Mesenchymal stem cell (in vitro differentiated cells and primary cell): Measurements from ENCODE around the gene NRARP. TPM values are rescaled to one million over a fixed set of nuclear protein-coding genes. Genes with fewer than 3 reads are reported as not detected.
A peak's percentile ranks its signal among the peaks of the same experiment; 100 is the strongest.

Source experiments
- DNase-seq: peaks from one replicate; pipeline ENCODE4 v3.0.0-alpha.2; 2013
- H2AFZ ChIP-seq: one replicate; pipeline ENCODE4 v1.6.1; 2013; ENCODE audit warnings: low read depth, mild to moderate bottlenecking, control low read depth, inconsistent platforms, low read length, moderate library complexity
- H2AK5ac ChIP-seq: 2 replicates; pipeline ENCODE4 v1.6.1; 2013; ENCODE audit warnings: low read length, moderate library complexity, mild to moderate bottlenecking, inconsistent platforms; ENCODE audit not compliant: severe bottlenecking
- H2BK120ac ChIP-seq: one replicate; pipeline ENCODE4 v1.6.1; 2013; ENCODE audit warnings: low read depth, mild to moderate bottlenecking, inconsistent platforms, low read length, moderate library complexity
- H2BK12ac ChIP-seq, 2 experiments: one replicate each; pipeline ENCODE4 v1.6.1; 2013; ENCODE audit warnings: inconsistent platforms in 2 of 2, low read length in 2 of 2, mild to moderate bottlenecking in 2 of 2, moderate library complexity in 2 of 2, control low read depth in 1 of 2
- H2BK15ac ChIP-seq: one replicate; pipeline ENCODE4 v1.6.1; 2013; ENCODE audit warnings: mild to moderate bottlenecking, low read depth, inconsistent platforms; ENCODE audit not compliant: poor library complexity, severe bottlenecking
- H2BK5ac ChIP-seq: 2 replicates; pipeline ENCODE4 v1.6.1; 2013; ENCODE audit warnings: low read depth, mild to moderate bottlenecking, low read length, control low read depth, inconsistent platforms; ENCODE audit not compliant: poor library complexity, severe bottlenecking
- H3K14ac ChIP-seq, 2 experiments: one replicate each; pipeline ENCODE4 v1.6.1; 2013; ENCODE audit warnings: inconsistent platforms in 2 of 2, low read length in 2 of 2, control low read depth in 1 of 2, mild to moderate bottlenecking in 1 of 2, moderate library complexity in 1 of 2
- H3K18ac ChIP-seq, 2 experiments: one replicate each; pipeline ENCODE4 v1.6.1; 2013; ENCODE audit warnings: inconsistent platforms in 2 of 2, low read length in 2 of 2, control low read depth in 1 of 2, low read depth in 1 of 2, mild to moderate bottlenecking in 1 of 2
- H3K23ac ChIP-seq, 2 experiments: one replicate each; pipeline ENCODE4 v1.6.1; 2013; ENCODE audit warnings: inconsistent platforms in 2 of 2, low read length in 2 of 2, mild to moderate bottlenecking in 2 of 2, moderate library complexity in 2 of 2, control low read depth in 1 of 2
- H3K27ac ChIP-seq: 2 replicates; pipeline ENCODE4 v1.5.1; 2013; ENCODE audit warnings: mild to moderate bottlenecking, moderate library complexity, low read length, control low read depth, inconsistent platforms; ENCODE audit not compliant: poor library complexity, severe bottlenecking
- H3K27me3 ChIP-seq, 2 experiments: 2 replicates each; pipeline versions ENCODE4 v1.6.1 to v1.7.0; 2013; ENCODE audit warnings: low read length in 2 of 2, mild to moderate bottlenecking in 2 of 2, moderate library complexity in 2 of 2, control low read depth in 1 of 2, inconsistent platforms in 1 of 2; ENCODE audit not compliant: control insufficient read depth in 1 of 2, insufficient read depth in 1 of 2
- H3K36me3 ChIP-seq, 2 experiments: 2 replicates each; pipeline versions ENCODE4 v1.6.1 to v1.7.0; 2013; ENCODE audit warnings: low read length in 2 of 2, control low read depth in 1 of 2, inconsistent platforms in 1 of 2, low read depth in 1 of 2, mild to moderate bottlenecking in 1 of 2; ENCODE audit not compliant: insufficient read depth in 2 of 2, control insufficient read depth in 1 of 2
- H3K4ac ChIP-seq, 2 experiments: one replicate each; pipeline ENCODE4 v1.6.1; 2013; ENCODE audit warnings: inconsistent platforms in 2 of 2, low read length in 2 of 2, mild to moderate bottlenecking in 2 of 2, moderate library complexity in 2 of 2, control low read depth in 1 of 2, low read depth in 1 of 2
- H3K4me1 ChIP-seq: 2 replicates; pipeline ENCODE4 v1.6.1; 2013; ENCODE audit warnings: low read depth, low read length, control low read depth; ENCODE audit not compliant: control insufficient read depth, insufficient read depth
- H3K4me2 ChIP-seq: 2 replicates; pipeline ENCODE4 v1.6.1; 2013; ENCODE audit warnings: low read length, mild to moderate bottlenecking, inconsistent platforms; ENCODE audit not compliant: poor library complexity, severe bottlenecking
- H3K4me3 ChIP-seq, 2 experiments: 2 replicates each; pipeline versions ENCODE4 v1.5.1 to v1.7.0; 2013; ENCODE audit warnings: low read length in 2 of 2, mild to moderate bottlenecking in 2 of 2, control low read depth in 1 of 2, low read depth in 1 of 2; ENCODE audit not compliant: insufficient read depth in 1 of 2
- H3K79me1 ChIP-seq: replicated peaks from 2 replicates; pipeline ENCODE4 v1.6.1; 2013; ENCODE audit warnings: mild to moderate bottlenecking, control low read depth, low read length, inconsistent platforms; ENCODE audit not compliant: poor library complexity, severe bottlenecking
- H3K9ac ChIP-seq: 2 replicates; pipeline ENCODE4 v1.7.0; 2013; ENCODE audit warnings: mild to moderate bottlenecking, low read length, moderate library complexity
- H3K9me3 ChIP-seq: 2 replicates; pipeline ENCODE4 v1.7.0; 2013; ENCODE audit warnings: mild to moderate bottlenecking, low read length; ENCODE audit not compliant: control insufficient read depth
- H4K8ac ChIP-seq: one replicate; pipeline ENCODE4 v1.6.1; 2013; ENCODE audit warnings: inconsistent platforms, mild to moderate bottlenecking, low read length, moderate library complexity
- H4K91ac ChIP-seq: one replicate; pipeline ENCODE4 v1.6.1; 2013; ENCODE audit warnings: mild to moderate bottlenecking, low read length, inconsistent platforms
- WGBS: methylation state at CpG from one replicate; pipeline ENCODE4 v1.1.7; 2013; ENCODE audit warnings: mixed read lengths; 5-methylcytosine and 5-hydroxymethylcytosine counted together
- polyA plus RNA-seq, 2 experiments: library from polyadenylated mRNA; stranded (reverse); fragments of 200-250 nt; gene quantifications; one replicate each; pipeline ENCODE4 v1.2.3, GENCODE V29; 2013

NRARP gene
- 0.76 TPM for polyA plus RNA-seq (2013, experiment 1 of 2)
- 0.68 TPM for polyA plus RNA-seq (2013, experiment 2 of 2)

GRCh38 chr9:137302118-137302448, at the start of gene NRARP:
Gene NRARP, minus strand, starts transcription at chr9:137302271. Its CDS starts 343 bp downstream, at chr9:137301928.
- WGBS = 3% methylated on average over 41 of the region's 60 CpGs
- H3K27me3 ChIP-seq = peaks cover 35 to 91% of the 10 kb centered on the region in 2 experiments
- H2BK5ac ChIP-seq = no peak within 1 kb of the TSS
- H3K14ac ChIP-seq = no peak within 1 kb of the TSS
- H2BK12ac ChIP-seq = peak within 1 kb of the TSS in 1 of 2 experiments; percentile 76
- H3K27ac ChIP-seq = no peak within 1 kb of the TSS
- H3K4ac ChIP-seq = peak within 1 kb of the TSS in 1 of 2 experiments; percentile 50
- DNase-seq = peak; percentile 68
- H3K9ac ChIP-seq = no peak within 1 kb of the TSS
- H4K8ac ChIP-seq = peak within 1 kb of the TSS; percentile 19
- no peaks in the 10 kb centered on the region for H3K9me3 ChIP-seq
- peak within 1 kb of the TSS; percentile 23 for H2AFZ ChIP-seq
- H3K23ac ChIP-seq = peak within 1 kb of the TSS in 1 of 2 experiments; percentile 61
- no peak within 1 kb of the TSS for H2BK15ac ChIP-seq
- peak within 1 kb of the TSS; percentile 95 for H3K4me2 ChIP-seq
- H4K91ac ChIP-seq = no peak within 1 kb of the TSS
- H2AK5ac ChIP-seq = no peak within 1 kb of the TSS
- peaks cover 33% of the 10 kb centered on the region for H3K4me1 ChIP-seq
- peak within 1 kb of the TSS; percentile 15 to 54 for H3K18ac ChIP-seq
- no peaks in the 10 kb centered on the region for H3K79me1 ChIP-seq
- no peak within 1 kb of the TSS for H2BK120ac ChIP-seq
- H3K4me3 ChIP-seq = peak within 1 kb of the TSS in 1 of 2 experiments; percentile 56
- no peaks in the 10 kb centered on the region for H3K36me3 ChIP-seq

GRCh38 chr9:137350696-137351584, 48.9 kb upstream of the NRARP start:
- H3K18ac ChIP-seq = no peak overlapping the region
- peaks cover 8 to 21% of the 10 kb centered on the region in 2 experiments for H3K36me3 ChIP-seq
- no peak overlapping the region for H3K4me2 ChIP-seq
- no peak overlapping the region for H2BK120ac ChIP-seq
- no peak overlapping the region for H3K4me3 ChIP-seq
- no peak overlapping the region for H3K14ac ChIP-seq
- no peak overlapping the region for H2AK5ac ChIP-seq
- peaks cover 18% of the 10 kb centered on the region for H3K9me3 ChIP-seq
- no peaks in the 10 kb centered on the region for H3K4me1 ChIP-seq
- no peaks in the 10 kb centered on the region for H3K79me1 ChIP-seq
- no peak for DNase-seq
- no peak overlapping the region for H2AFZ ChIP-seq
- H3K4ac ChIP-seq = no peak overlapping the region
- WGBS = 94% methylated on average over 27 of the region's 30 CpGs
- no peak overlapping the region for H2BK5ac ChIP-seq
- no peak overlapping the region for H4K91ac ChIP-seq
- H3K27ac ChIP-seq = no peak overlapping the region
- no peak overlapping the region for H2BK15ac ChIP-seq
- H3K27me3 ChIP-seq = no peaks in the 10 kb centered on the region
- H4K8ac ChIP-seq = no peak overlapping the region
- H3K23ac ChIP-seq = no peak overlapping the region
- no peak overlapping the region for H3K9ac ChIP-seq
- no peak overlapping the region for H2BK12ac ChIP-seq

- no peak overlapping the region for H3K9ac ChIP-seq
- WGBS = 96% methylated on average over 27 of the region's 27 CpGs
- no peak overlapping the region for H3K4me2 ChIP-seq
- H3K4me1 ChIP-seq = no peaks in the 10 kb centered on the region
- peak overlapping the region in 1 of 2 experiments; percentile 19 for H3K4me3 ChIP-seq
- peaks cover 8 to 21% of the 10 kb centered on the region in 2 experiments for H3K36me3 ChIP-seq
- no peak for DNase-seq
- H2BK15ac ChIP-seq = no peak overlapping the region
- H2BK120ac ChIP-seq = no peak overlapping the region
- no peaks in the 10 kb centered on the region for H3K79me1 ChIP-seq
- H2BK12ac ChIP-seq = no peak overlapping the region
- H4K8ac ChIP-seq = no peak overlapping the region
- no peak overlapping the region for H3K23ac ChIP-seq
- no peak overlapping the region for H2BK5ac ChIP-seq
- H2AK5ac ChIP-seq = no peak overlapping the region
- H3K14ac ChIP-seq = peak overlapping the region in 1 of 2 experiments; percentile 62
- H3K18ac ChIP-seq = no peak overlapping the region
- H3K27me3 ChIP-seq = no peaks in the 10 kb centered on the region
- H2AFZ ChIP-seq = no peak overlapping the region
- no peak overlapping the region for H3K27ac ChIP-seq
- no peak overlapping the region for H3K4ac ChIP-seq
- H3K9me3 ChIP-seq = peaks cover 11% of the 10 kb centered on the region
- peak overlapping the region; percentile 41 for H4K91ac ChIP-seq
These were observed 47.5 kb upstream of the NRARP start for GRCh38 chr9:137349471-137350033.

- H4K91ac ChIP-seq = peak overlapping the region; percentile 41
- WGBS = 94% methylated on average over 31 of the region's 31 CpGs
These were observed 46.8 kb upstream of the NRARP start for GRCh38 chr9:137348769-137349470.

More at GRCh38 chr9:137348769-137349470, 46.8 kb upstream of the NRARP start:
- H2AK5ac ChIP-seq = no peak overlapping the region
- H3K79me1 ChIP-seq = no peaks in the 10 kb centered on the region
- no peak overlapping the region for H3K27ac ChIP-seq
- no peak overlapping the region for H3K4me2 ChIP-seq
- H3K4me3 ChIP-seq = peak overlapping the region in 1 of 2 experiments; percentile 19
- DNase-seq = no peak
- H3K4ac ChIP-seq = no peak overlapping the region
- peaks cover 14% of the 10 kb centered on the region for H3K9me3 ChIP-seq
- no peak overlapping the region for H2BK5ac ChIP-seq
- peak overlapping the region in 1 of 2 experiments; percentile 62 for H3K14ac ChIP-seq
- H3K27me3 ChIP-seq = no peaks in the 10 kb centered on the region
- H3K9ac ChIP-seq = no peak overlapping the region
- H3K4me1 ChIP-seq = no peaks in the 10 kb centered on the region
- no peak overlapping the region for H2AFZ ChIP-seq
- no peak overlapping the region for H3K23ac ChIP-seq
- peaks cover 8 to 18% of the 10 kb centered on the region in 2 experiments for H3K36me3 ChIP-seq
- H3K18ac ChIP-seq = no peak overlapping the region
- H2BK15ac ChIP-seq = no peak overlapping the region
- no peak overlapping the region for H4K8ac ChIP-seq
- no peak overlapping the region for H2BK120ac ChIP-seq
- no peak overlapping the region for H2BK12ac ChIP-seq
